ENCODE data around the gene NR5A1. TPM values are rescaled to one million over a fixed set of nuclear protein-coding genes. Genes with fewer than 3 reads are reported as not detected.

The NR5A1 gene
- not detected for polyA plus RNA-seq (2013, experiment 1 of 2; ENCODE audit: insufficient read length)
- polyA plus RNA-seq (2013, experiment 2 of 2; ENCODE audit: insufficient read length) = not detected

- DNase-seq = no peak
Observed at GRCh38 chr9:124506931-124507879, at the start of gene NR5A1. TSS of gene NR5A1 (minus strand) at chr9:124507399. CDS start at chr9:124503395, 4,004 bp downstream.

- no peak for DNase-seq
Observed at GRCh38 chr9:124555043-124555442, 47.8 kb upstream of the NR5A1 start.

GRCh38 chr9:124553738-124554137, 46.5 kb upstream of the NR5A1 start:
- DNase-seq = peak; percentile 88

- no peak for DNase-seq
Observed at GRCh38 chr9:124552273-124552605, 45.0 kb upstream of the NR5A1 start.

- peak; percentile 75 for DNase-seq
Observed at GRCh38 chr9:124551472-124552272, 44.5 kb upstream of the NR5A1 start.

GRCh38 chr9:124550072-124550471, 42.9 kb upstream of the NR5A1 start:
- DNase-seq = no peak

GRCh38 chr9:124549016-124549415, 41.8 kb upstream of the NR5A1 start:
- no peak for DNase-seq

- no peak for DNase-seq
Observed at GRCh38 chr9:124544535-124544934, 37.3 kb upstream of the NR5A1 start.

- no peak for DNase-seq
Observed at GRCh38 chr9:124541824-124542223, 34.6 kb upstream of the NR5A1 start.

GRCh38 chr9:124537926-124538325, 30.7 kb upstream of the NR5A1 start:
- DNase-seq = no peak

GRCh38 chr9:124535846-124536245, 28.6 kb upstream of the NR5A1 start:
- DNase-seq = no peak

GRCh38 chr9:124532897-124533296, 25.7 kb upstream of the NR5A1 start:
- DNase-seq = no peak

- no peak for DNase-seq
Observed at GRCh38 chr9:124531115-124531514, 23.9 kb upstream of the NR5A1 start.

GRCh38 chr9:124530246-124530645, 23.0 kb upstream of the NR5A1 start:
- DNase-seq = no peak

- no peak for DNase-seq
Observed at GRCh38 chr9:124527781-124528180, 20.6 kb upstream of the NR5A1 start.

GRCh38 chr9:124526174-124526573, 19.0 kb upstream of the NR5A1 start:
- DNase-seq = no peak

GRCh38 chr9:124522121-124523098, 15.2 kb upstream of the NR5A1 start:
- DNase-seq = no peak

- no peak for DNase-seq
Observed at GRCh38 chr9:124521142-124521541, 13.9 kb upstream of the NR5A1 start.

GRCh38 chr9:124520206-124520596, 13.0 kb upstream of the NR5A1 start:
- no peak for DNase-seq

- no peak for DNase-seq
Observed at GRCh38 chr9:124518116-124518515, 10.9 kb upstream of the NR5A1 start.

GRCh38 chr9:124517600-124517999, 10.4 kb upstream of the NR5A1 start:
- DNase-seq = no peak

GRCh38 chr9:124514874-124515273, 7.7 kb upstream of the NR5A1 start:
- DNase-seq = no peak
